KG1 (cell line): ENCODE results near the gene ARHGAP15.
"Not testable (repeated sequence)": the region's sequence is repeated elsewhere in the genome, so short reads cannot be mapped to it uniquely, and the experiment has no call there.

ENCODE experiments used
- DNase-seq: peaks from one replicate; lab custom pipeline; 2025; lab: John Stamatoyannopoulos, UW

The ARHGAP15 gene

DNA sequence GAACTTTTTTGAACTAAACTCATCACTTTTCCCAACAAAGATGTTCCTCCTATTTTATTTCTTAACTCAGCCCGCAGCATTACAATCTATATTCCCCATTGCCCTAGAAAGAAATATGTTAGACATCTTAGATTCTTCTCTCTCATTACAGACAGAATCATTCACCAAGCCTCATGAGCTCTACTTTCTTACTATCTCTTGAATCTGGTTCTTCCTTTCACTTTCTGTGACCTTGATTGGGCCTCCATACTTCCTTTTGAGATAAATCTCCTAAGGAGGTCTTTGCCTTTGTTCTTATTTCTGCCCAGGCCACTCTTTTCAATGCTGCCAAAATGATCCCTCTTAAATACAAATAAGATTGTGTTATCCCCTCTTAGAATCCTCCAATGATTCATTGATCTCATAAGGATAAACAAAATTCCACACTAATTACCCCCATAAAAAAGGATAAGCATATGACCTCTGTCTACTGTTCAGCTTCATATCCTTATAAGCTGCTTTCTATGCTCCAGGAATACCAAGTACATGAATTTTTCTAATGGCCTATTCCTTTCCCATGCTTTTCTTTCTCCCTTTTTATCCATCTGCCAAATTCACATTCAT lies 400.0 kb downstream of the ARHGAP15 start:
- no peak for DNase-seq

DNA sequence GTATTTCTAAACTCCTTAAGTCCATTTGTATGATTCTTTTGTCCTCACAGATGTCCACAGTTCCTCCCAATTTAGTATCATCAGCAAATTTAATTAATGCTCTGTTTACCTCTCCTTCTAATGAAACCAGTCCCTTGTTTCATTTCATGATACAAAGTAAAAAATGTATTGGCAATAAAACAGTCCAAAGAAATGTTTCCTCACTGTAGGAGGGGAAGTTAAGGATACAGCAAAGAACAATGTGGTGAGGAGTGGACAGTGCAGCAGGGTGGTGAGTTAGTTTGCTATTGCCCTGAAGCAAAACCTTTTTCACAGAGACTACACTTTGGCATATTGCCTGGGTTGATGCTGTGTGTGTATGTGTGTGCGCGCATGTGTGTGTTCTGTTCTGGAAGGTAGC lies 401.5 kb downstream of the ARHGAP15 start:
- DNase-seq: no peak

DNA sequence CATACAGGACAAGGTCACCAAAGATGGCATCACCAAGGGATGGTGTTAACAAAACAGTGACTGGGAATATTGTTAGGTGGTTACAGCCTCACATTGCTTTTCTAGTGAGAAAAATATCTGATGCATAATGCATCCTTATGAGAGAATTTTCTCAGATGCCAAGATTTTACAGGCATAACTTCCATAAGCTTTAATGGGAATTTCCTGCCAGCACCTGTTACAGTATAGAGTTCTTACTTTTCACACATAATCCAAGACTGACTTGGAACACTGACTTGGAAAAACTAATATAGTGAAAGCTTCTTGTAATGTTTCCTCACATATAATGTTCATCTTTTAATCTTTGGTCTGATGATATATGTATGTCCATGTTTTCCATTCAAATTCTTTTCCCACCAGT lies 402.8 kb downstream of the ARHGAP15 start:
- no peak for DNase-seq

DNA sequence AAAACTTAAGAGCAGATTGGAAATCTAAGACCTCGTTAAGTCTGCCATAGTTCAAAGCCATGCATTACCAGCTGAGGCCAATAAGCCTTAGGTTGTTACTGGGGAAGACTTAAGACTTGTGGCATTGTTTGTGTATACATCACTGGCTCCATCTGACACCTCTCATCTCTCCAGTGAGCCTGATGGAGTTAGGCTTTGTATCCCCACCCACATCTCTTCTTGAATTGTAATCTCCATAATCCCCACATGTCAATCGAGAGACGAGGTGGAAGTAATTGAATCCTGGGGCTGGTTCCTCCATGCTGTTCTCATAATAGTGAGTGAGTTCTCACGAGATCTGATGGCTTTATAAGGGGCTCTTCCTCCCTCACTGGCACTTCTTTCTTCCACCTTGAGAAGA lies 404.6 kb downstream of the ARHGAP15 start:
- DNase-seq: no peak

DNA sequence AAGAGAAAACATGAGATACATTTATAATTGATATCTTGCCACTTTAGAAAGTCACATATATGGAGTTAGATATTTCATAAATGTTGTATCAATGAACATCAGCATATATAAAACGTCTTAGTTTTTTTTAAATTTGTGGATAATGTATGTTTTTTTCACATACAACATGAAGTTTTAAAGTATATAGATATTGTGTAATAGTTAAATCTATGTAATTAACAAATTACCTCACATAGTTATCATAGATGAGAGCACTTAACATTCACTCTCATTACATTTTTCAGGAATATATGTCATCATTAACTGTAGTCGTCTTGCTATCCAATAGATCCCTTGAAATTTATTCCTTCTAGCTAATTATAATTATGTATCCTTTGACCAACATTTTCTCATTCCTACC lies 406.6 kb downstream of the ARHGAP15 start:
- no peak for DNase-seq

DNA sequence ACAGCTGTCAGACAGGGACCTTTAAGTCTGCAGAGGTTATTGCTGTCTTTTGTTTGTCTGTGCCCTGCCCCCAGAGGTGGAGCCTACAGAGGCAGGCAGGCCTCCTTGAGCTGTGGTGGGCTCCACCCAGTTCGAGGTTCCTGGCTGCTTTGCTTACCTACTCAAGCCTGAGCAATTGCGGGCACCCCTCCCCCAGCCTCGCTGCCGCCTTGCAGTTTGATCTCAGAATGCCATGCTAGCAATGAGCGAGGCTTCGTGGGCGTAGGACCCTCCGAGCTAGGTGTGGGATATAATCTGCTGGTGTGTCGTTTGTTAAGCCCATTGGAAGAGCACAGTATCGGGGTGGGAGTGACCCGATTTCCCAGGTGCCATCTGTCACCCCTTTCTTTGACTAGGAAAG lies 412.7 kb downstream of the ARHGAP15 start:
- DNase-seq: not testable (repeated sequence)

DNA sequence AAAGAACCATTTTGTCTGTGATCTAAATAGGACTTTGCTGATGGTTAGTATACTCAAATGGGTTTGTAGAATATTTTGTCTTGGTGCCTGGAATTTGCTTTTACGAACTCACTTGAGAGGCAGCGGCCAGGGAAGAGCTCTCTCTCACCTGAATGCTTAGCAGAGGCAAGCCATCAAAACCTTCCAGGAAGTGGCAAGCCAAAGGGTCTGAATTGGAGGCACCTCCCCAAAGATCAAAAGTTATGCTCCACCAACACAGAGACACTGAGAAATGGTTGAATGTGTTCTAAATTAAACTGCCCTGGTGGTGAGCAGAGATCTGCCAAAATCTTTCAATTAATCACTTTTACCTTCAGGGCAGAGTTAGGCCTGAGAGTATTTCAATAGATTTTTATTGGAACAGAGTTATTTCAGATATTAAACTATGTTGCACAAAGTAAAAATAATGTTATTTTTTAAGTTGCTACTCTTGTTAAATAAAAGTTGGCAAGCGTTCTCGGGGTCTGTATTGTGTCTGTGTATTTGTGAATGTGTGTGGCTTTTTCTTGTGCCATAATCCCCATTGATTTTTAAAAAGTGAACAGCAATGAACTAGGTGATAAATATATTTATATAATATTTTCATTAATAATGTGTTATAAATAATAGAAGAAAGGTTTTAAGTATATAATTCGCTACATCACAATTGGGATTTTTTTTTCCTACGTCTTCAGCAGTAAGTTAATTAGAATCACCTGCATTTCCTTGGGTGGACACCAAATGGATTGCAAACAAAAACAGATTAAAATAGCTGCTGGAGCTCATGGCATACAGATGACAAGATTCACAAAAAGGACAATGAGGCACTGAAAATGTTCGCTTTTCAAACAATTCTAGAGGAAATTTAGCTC lies 416.1 kb downstream of the ARHGAP15 start:
- DNase-seq: no peak

DNA sequence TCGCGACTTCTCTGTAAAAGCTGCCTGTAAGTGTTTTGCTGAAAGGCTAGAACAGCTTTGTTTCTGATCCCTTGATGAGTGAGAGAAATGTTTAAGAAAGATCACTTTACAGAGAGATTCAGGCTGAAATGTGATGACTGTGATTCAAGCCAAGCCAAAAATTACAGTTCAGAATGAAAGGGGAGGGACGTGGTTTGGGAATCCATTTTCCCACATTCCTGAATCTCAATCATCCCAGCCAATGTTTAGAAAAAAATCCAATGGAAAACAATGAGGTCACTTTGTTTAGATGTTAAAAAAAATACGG lies 416.7 kb downstream of the ARHGAP15 start:
- DNase-seq: no peak

DNA sequence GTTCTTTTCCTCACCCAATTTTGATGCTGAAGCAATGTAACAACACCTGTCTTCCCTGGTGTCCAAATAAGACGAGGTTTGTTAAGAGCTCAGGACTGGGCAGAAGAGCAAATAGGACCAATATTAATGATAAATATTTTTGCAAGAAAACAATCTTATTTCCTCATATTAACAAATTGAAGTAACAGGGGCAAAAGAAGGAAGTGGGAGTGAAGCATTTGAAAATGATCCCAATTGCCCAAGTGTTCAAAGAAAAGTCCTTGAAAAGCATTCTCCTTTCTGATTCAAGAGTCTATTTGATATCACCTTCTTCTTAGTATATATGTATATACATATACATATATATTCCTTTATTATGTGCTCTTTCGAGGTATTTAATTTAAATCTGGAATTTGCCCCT lies 418.8 kb downstream of the ARHGAP15 start:
- DNase-seq: no peak

DNA sequence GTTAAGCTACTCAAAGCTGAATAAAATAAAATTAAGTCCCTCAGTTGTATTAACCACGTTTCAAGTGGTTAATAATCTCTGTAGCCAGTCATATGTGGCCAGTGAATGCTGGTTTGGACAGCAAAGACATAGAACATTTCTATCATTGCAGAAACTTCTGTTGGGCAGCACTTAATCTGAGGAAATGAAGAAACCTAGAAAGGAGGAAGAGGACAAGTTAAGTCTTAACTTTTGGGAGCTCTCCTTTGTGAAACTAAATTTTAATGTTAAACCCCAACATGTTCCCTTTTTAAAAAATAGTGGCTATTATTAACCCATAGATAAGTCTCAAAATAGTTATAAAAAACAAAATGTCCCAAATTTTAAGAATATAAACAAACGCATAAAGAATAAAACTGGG lies 421.3 kb downstream of the ARHGAP15 start:
- DNase-seq: no peak

DNA sequence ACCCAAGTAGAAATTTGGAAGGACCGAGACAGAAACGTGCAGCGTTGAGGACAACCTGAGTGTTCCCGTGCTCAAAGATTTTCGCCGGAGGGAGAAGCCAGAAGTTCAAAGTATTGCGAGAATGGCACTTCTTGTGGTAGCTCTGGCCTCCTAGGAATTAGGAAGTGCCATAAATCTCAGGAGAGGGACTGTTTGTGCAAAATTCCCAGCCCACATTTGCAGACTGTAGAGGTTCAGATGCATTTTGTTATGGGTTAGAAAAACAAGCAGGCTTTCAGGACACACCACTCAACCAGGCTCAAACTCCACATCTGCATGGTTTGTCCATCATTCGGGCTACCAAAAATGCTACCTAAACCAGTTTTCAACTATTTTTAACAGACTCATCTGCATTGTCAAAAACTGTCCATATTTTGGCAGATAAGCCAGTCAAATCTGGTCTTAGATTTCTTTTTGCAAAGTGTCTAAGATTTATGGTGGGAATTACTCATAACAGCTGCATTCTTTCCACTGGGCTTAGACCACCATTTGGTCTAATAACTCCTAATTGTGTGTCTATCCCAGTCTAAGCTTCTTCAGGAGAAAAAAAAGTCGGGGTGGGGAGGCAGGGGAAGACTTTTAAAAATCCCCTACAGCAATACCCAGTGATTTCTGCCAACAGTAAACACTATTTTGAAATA lies 422.9 kb downstream of the ARHGAP15 start:
- DNase-seq: no peak

DNA sequence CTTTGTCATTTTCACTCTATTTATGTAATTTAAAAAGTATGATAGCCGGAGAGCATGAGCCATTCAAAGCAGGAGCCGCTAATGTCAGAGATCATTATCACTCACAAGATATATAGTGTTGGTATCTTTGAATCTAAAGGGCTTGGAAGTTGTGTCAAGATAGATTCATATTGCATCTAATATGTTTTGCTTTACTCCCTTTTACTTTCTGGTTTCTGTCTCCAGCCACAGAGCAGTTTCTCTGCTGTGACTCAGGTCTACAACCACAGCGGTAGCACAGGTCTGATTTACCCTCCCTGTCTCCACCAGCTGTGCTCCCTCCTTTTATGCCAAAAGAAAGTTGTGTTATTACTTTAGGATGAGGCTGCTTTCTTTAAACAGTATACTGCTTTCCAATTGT lies 424.0 kb downstream of the ARHGAP15 start:
- DNase-seq: no peak

DNA sequence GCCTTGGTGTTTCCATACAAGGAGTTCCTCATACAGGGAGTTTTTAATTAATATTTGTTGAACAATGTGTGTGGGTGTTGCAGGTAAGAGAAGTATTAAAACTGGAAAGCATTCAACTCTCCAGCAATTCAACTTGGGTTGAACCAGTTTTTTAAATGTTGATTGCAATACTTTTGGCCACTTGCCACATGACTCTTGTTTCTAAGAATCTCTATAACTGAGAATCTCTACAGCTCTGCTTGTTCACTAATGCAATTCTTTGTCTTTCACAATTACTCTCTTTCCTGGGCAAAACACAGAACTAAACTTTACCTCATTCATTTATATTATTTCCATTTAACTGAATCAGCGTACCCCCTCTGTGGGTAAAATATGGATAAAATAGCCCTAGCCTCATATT lies 429.4 kb downstream of the ARHGAP15 start:
- no peak for DNase-seq

DNA sequence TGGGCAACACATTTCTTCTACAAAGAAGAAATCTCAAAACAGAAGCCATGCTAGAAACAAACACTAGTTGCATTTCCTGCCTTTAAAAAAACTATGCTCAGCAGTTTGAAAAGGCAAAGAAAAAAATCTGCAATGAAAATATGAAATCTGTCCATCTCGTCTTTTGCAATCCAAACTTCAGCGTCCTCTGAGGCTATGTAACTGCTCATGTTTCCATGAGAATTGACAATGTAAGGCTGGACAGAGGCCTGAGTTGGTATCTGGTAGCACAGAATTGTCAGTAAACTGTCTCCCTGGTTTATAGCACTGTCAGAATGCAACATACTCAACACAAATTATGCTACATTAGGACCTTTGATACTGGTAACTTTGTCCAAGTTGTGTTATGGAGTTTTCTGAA lies 429.9 kb downstream of the ARHGAP15 start:
- no peak for DNase-seq

DNA sequence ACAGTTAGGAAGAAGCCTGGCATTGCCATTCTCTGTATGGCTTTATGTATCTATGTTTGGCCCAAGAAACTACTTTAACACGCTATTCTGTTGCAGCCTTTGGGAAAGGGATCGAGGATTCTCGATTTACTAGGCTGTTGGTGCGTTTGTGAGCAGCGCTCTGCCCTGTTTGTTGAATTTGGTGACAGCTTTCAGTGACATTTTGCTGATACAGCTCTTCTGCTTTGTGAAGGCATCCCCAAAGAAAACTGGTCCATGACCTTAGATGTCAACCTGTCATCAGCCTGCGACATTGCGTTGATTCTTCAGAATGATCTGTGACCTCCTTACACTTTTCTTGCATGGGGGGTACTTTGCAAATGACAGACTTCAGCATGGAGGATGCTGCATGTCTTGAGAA lies 431.5 kb downstream of the ARHGAP15 start:
- no peak for DNase-seq

DNA sequence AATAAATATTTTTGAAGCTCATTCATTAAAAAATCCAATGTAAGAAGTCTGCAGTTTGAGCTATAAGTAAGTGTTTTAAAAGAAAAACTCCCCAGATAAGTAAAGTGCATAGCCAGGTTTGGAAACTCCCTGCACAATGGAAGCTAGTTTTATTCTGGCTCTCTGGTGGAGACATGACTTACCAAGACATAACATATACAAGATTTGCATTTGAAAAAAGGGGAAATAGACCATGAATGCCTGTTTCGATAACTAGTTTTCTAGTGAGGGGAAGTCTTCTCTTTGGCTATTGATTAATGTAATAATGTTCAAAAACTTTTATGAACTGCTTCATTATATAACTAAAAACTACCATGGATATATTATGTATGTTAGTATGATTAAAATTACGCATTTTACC lies 435.2 kb downstream of the ARHGAP15 start:
- no peak for DNase-seq

DNA sequence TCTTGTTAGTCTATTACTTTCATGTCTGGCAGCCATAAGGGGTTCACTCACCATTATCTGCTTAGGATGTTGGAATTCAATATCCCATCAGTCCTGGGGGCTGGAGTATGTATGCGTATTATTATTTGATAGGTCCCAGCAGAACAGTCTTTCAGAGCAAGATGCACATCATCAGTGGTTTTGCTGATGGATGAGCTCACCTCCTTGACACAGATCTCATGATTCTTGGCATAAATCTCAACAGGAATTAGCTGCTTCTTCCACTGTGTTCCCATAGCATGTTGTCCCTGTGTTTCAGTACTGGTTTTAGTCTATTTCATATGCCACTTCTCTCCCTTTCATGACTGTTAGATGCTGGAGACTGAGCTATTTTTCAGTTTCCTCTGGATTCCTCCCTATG lies 442.5 kb downstream of the ARHGAP15 start:
- DNase-seq: no peak

DNA sequence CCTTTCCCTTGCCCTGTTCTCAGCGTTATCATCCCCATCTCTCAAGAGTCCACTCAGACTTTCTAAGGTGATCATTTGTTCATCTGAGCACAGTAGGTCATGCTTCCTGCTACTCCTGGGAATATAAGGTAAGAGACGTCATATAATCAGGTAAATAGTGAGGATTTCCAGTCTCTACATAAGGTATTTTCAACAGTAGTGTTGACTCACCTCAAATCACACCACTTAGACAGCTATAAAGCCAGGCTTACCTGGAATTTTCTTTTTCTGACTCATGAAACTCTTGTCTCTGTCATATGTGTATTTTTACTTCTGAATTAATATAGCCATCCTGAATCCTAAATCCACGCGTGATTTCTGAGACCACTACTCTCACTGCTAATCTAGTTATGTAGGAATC lies 443.2 kb downstream of the ARHGAP15 start:
- DNase-seq: no peak

DNA sequence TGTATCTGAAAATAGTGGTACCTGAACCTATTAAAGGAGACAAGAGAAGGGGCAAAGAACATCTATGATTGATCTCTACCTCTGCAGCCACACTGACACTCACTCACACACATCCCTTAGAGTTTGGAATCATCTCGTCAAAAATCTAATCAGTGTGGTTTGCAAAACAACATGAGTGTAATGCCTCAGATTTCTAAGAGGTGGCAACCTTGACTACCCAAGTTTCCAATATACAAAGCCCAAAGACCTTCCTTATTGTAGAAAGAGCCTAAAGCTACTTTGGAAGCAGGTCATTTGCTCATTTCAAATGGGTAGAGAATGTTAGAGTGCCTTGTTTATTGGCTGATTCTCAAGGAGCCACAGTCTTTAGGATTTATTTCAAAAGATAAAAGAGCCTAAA lies 444.9 kb downstream of the ARHGAP15 start:
- no peak for DNase-seq

DNA sequence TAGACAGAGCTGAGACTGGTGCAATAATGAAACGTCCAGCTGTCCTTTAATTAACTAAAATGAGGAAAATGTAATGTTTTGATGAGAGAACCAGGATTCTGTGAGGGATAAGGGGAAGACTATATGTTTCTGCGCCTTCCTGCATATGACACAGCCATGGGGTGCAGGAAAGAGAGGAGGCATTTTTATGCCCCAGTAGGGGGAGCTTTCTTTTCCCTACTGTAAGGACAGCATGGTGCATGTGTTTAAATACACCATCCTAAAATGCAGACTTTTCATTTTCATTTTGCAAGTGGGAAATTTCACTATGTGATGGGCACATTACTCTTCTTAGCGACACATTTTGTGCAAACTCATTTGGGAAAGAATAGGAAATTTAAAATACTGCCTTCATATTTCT lies 446.1 kb downstream of the ARHGAP15 start:
- DNase-seq: no peak

DNA sequence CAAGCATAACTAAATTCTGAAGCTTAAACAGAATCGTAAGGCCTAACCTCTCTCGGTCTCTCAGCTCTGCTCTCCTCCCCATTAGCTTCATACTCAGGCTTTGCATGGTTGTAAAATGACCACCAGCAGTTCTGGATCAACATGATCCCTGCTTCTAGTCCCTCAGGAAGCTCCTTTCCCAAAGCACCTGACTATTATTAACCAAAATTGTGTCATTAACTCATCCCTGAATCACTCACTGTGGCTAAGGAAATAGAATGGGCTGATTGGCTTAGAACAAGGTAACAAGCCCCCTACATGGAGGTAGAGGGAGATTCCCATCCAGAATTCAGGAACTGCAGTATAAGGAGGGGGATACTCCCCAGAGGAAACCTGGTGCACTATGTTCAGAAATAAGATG lies 448.3 kb downstream of the ARHGAP15 start:
- DNase-seq: no peak

DNA sequence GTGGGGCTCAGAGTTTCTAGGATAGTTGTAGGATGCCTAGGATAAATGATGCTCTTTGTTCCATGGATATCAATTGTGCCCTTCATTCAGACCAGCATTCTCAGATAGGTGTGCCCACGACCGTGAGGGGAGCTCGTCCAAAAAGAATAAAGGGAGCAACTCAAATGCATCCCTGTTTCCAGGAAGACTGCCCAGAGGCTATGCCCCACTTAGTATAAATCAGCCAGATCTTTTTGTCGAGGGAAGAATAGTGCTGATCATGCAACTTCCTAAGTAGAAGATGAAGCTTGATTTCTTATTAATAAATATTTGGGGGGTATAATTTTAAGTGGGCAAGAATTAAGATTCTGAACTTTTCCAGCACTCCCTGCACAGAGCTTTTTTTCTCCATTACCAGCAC lies 450.2 kb downstream of the ARHGAP15 start:
- DNase-seq: no peak

DNA sequence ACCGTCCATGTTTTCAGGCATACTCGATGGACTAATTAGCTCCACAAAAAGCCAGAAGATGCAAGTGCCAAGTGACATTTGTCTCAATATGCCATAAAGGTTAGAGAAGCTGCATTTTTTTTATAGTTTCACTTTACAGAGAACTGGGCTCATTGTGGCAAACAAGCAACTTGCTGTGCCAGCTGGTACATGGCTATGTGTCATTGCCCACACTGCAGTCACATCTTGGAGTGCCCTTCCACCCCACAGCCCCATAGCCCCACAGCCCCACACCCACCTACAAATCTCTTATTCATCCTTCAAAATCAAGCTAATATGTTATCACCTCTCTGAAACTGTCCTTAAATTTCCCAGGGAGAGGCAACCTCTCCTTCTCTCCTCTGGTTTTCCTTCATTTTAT lies 451.9 kb downstream of the ARHGAP15 start:
- DNase-seq: no peak
